ENCODE results near the gene RNU1-1. TPM values are rescaled to one million over a fixed set of nuclear protein-coding genes. Genes with fewer than 3 reads are reported as not detected.
"Not testable (repeated sequence)": the region's sequence is repeated elsewhere in the genome, so short reads cannot be mapped to it uniquely, and the experiment has no call there.

Gene RNU1-1
- total RNA-seq, 2 donors from 2014 or later = 1,591 to 3,879 TPM

DNA sequence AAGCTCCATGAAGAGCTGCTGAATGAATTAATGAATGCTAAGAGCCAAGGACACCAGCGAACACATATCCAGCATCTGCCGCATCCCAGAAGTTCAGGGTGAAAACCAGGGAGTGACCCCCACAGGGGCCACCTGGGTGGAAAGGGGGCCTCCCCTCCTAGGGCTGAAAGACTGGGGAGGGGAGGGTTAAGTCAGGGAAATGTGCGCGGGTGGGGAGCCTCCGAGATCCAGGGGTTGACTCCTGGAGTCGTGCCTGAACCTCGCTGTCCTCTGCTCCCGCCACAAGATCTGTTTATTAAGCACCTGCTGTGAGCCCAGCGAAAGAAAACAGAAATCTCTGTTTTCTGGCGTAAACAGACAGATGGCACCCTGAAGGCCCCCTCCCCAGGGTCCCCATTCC lies 16.0 kb downstream of the RNU1-1 start:
- H3K36me3 Mint-ChIP-seq; H3K9me3 Mint-ChIP-seq; H3K27ac Mint-ChIP-seq; ATAC-seq; DNase-seq (ENCODE audit: low spot score); H3K27me3 Mint-ChIP-seq: not testable (repeated sequence)
- peaks cover 15 to 17% of the 10 kb centered on the region in 2 donors for H3K4me1 Mint-ChIP-seq (ENCODE audit: low read depth in 2 of 2)
- peak overlapping the region; percentile 78 for H3K4me3 Mint-ChIP-seq

DNA sequence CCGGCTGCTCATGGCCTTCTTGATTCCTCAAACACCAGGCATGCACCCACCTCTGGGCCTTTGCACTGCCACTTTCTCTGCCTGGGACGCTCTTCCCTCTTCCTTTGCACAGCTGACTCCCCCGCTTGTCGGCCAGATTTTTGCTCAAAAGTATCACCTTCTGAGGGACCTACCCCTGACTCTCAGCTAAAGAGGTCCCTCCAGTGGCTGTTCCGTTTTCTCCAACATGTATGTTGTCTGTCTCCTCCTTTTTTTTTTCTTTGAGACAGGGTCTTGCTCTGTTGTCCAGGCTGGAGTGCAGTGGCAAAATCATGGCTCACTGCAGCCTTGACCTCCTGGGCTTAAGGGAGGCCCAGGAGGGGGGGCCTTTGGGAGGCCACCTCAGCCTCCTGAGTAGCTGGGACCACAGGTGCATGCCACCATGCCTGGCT lies 16.6 kb downstream of the RNU1-1 start:
- H3K4me1 Mint-ChIP-seq (ENCODE audit: low read depth in 2 of 2) = peaks cover 15 to 17% of the 10 kb centered on the region in 2 donors
- H3K36me3 Mint-ChIP-seq; H3K27ac Mint-ChIP-seq; DNase-seq (ENCODE audit: low spot score); H3K27me3 Mint-ChIP-seq; H3K9me3 Mint-ChIP-seq; ATAC-seq: not testable (repeated sequence)
- peak overlapping the region; percentile 78 for H3K4me3 Mint-ChIP-seq

DNA sequence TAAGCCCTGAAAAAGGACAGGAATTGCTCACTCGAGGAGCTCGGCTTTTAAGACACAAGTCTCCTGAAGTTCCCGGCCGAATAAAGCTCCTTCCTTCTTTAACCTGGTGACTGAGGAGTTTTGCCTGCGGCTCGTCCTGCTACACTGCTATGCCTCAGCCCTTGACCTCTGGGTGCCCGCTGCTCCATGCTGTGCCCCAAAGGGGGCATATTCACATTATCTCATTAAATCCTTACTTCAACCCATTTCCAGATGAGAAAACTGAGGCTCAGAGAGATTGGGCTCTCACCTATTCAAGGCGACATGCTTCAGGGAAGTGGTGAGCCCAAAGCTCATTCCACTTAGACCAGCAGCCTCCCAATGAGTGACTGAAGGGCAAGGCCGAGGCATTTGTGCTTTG lies 20.4 kb downstream of the RNU1-1 start:
- not testable (repeated sequence) for DNase-seq (ENCODE audit: low spot score); H3K27me3 Mint-ChIP-seq; H3K36me3 Mint-ChIP-seq; H3K4me3 Mint-ChIP-seq; ATAC-seq; H3K9me3 Mint-ChIP-seq
- H3K4me1 Mint-ChIP-seq (ENCODE audit: low read depth in 2 of 2) = peaks cover 8 to 15% of the 10 kb centered on the region in 2 donors
- H3K27ac Mint-ChIP-seq = peak overlapping the region in 1 of 2 donors; percentile 13

DNA sequence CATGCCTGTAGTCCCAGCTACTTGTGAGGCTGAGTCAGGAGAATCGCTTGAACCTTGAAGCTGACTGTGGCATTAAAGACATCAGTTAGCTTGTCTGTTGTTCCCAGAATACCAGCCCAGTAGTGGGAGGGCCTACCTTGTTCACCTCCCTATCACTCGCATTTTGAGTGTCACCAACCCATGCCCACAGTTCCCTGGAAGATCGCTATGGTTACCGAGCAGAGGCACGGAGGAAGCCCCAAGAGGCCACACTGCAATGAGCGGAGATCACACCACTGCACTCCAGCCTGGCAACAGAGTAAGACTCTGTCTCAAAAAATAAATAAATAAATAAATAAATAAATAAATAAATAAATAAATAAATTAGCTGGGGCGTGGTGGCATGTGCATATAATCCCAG lies 21.1 kb downstream of the RNU1-1 start:
- not testable (repeated sequence) for H3K4me3 Mint-ChIP-seq; H3K27ac Mint-ChIP-seq; H3K9me3 Mint-ChIP-seq; H3K36me3 Mint-ChIP-seq; DNase-seq (ENCODE audit: low spot score); ATAC-seq; H3K27me3 Mint-ChIP-seq
- peaks cover 8 to 15% of the 10 kb centered on the region in 2 donors for H3K4me1 Mint-ChIP-seq (ENCODE audit: low read depth in 2 of 2)

DNA sequence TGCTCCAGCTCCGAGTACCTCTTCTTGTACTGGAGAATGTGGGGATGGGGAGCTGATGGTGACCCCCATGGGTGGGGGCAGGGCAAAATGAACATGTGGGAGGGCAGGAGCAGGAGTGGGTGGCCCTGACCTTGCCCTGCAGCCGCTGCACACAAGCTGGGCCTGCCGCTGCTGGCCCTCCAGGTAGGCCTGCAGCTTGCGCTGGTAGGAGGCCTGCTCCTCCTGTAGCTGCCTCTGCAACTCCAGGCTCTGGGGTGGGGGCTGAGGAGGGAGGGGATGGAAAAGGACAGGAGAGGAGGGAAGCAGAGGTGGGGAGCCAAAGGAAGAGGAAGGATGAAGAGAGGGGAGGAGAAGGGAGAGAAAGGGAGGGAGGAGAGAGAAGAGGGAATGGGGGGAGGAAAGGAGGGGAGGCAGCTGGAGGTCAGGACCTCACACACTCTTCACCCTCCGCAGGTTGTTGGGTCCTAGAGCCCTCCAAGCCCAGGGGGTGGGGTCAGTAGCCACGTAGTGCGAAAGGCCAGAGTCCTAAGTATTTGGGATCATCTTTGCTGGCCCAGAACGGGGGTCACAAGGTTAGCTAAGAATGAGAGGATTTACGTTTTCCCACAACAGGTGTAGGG lies 22.9 kb downstream of the RNU1-1 start:
- no peaks in the 10 kb centered on the region for H3K9me3 Mint-ChIP-seq
- DNase-seq (ENCODE audit: low spot score) = no peak
- no peak for ATAC-seq
- no peaks in the 10 kb centered on the region for H3K36me3 Mint-ChIP-seq
- H3K4me3 Mint-ChIP-seq = no peak overlapping the region
- H3K4me1 Mint-ChIP-seq (ENCODE audit: low read depth in 2 of 2) = peaks cover 3 to 4% of the 10 kb centered on the region in 2 donors
- H3K27me3 Mint-ChIP-seq = no peaks in the 10 kb centered on the region
- no peak overlapping the region for H3K27ac Mint-ChIP-seq

DNA sequence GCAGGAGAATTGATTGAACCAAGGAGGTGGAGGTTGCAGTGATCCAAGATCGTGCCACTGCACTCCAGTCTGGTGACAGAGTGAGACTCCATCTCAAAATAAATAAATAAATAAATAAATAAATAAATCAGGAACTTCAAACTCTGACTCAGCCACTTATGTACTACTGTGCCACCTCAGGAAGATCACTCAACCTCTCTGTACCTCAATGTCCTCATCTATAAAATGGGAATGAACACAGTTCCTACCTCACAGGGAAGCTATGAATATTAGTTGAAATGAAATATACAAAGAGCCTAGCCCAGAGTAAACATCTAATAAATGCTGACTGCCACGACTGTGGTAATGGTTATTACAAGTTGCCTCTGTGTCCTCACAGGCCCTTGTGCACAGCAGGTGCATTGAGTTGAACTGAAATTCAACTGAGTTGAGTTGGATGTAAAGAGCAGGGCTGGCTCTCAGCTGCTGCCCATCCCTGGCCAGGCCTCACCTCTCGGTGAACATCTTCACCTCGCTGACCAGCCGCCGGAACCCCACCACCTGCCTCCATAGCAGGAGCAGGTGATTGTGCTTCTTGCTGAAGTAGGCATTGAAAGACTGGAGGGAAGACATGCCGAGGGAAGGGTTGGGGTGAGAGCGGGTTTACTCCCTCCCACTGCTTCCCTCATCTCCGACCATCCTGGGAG lies 24.7 kb downstream of the RNU1-1 start:
- H3K9me3 Mint-ChIP-seq; H3K4me3 Mint-ChIP-seq; H3K27me3 Mint-ChIP-seq; H3K27ac Mint-ChIP-seq; ATAC-seq; H3K36me3 Mint-ChIP-seq; DNase-seq (ENCODE audit: low spot score); H3K4me1 Mint-ChIP-seq (ENCODE audit: low read depth in 2 of 2): not testable (repeated sequence)

DNA sequence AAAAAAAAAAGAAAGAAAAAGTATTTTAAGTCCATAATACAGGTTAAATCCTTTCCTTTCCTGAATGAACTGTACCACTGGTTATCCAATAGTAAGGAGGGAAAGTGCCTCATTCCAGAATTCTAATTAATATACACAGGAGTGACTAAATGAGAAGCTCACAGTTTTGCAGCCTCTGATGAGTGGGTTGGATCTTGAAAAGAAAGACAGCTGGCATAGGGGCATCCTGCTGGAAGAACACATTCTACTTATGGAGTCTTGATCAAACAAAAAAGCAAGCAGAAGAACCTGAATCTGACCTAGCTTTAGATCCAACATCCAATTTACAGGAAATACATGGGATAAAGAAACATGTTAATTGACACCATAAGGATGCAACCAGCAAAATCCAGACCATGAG lies 27.1 kb downstream of the RNU1-1 start:
- ATAC-seq; H3K9me3 Mint-ChIP-seq; H3K27ac Mint-ChIP-seq; H3K4me1 Mint-ChIP-seq (ENCODE audit: low read depth in 2 of 2); H3K4me3 Mint-ChIP-seq; DNase-seq (ENCODE audit: low spot score); H3K36me3 Mint-ChIP-seq; H3K27me3 Mint-ChIP-seq: not testable (repeated sequence)

DNA sequence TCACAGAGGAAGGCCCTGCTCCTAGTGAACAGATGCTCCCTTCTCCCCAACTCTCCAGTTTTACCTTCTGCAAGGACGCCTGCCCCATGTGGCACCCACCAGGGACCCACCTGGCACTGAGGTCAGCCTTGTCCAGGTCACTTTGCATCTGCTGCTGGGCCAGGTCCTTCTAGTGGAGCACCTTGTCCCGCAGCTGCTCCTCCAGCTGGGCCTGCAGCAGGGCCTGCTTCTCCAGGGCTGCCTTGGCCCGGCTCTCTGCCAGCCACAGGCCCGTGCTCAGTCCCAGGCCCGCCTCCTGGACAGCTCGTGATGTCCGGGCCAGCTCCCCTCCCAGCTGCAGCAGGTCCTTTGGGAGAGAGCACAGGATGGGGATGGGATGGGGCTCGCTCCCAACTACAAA lies 27.8 kb downstream of the RNU1-1 start:
- DNase-seq (ENCODE audit: low spot score); H3K4me1 Mint-ChIP-seq (ENCODE audit: low read depth in 2 of 2); ATAC-seq; H3K27ac Mint-ChIP-seq; H3K9me3 Mint-ChIP-seq; H3K27me3 Mint-ChIP-seq; H3K36me3 Mint-ChIP-seq; H3K4me3 Mint-ChIP-seq: not testable (repeated sequence)

DNA sequence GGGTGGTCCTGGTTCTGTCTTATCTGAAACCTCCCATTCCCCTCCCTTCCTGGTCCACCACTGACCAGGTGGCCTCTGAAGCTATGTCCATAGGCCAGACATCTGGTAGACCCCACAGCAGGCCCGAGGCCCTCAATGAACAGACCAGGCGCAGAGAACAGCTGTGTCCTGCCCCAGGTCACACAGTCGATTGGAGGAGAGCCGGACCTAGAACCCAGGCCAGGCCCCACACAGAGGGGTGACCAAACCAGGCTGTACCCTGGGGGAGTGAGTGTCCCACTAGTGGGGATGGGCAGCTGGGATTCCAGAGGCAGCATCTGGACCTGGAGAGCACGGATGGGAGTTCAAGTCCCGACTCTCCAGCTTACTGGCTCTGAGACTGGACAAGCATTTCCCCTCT lies 29.2 kb downstream of the RNU1-1 start:
- Mint-ChIP-seq H3K4me3 (no peak overlapping the region), H3K27me3 (no peaks in the 10 kb centered on the region), H3K4me1 (ENCODE audit: low read depth in 2 of 2) (no peaks in the 10 kb centered on the region), H3K36me3 (no peaks in the 10 kb centered on the region), H3K27ac (no peak overlapping the region), H3K9me3 (no peaks in the 10 kb centered on the region)
- ATAC-seq = peak in 1 of 2 donors; percentile 21
- no peak for DNase-seq (ENCODE audit: low spot score)

DNA sequence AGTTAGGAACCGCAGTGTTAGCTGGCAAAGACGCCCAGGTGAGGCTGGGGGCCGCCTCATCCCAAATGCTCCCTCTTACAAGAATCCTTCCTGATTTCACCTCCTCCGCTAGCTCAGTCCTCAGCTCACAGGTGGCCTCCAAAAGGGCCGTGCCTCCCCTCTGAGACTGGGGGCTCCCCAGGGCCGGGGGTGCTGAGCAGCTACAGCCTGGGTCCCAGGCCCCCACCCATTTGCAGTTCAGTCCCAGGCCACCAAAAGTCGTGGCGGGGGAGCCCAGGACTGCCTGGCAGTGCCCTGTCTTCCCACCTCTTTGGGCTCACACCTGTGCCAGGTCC lies 29.6 kb downstream of the RNU1-1 start:
- no peak for DNase-seq (ENCODE audit: low spot score)
- no peak overlapping the region for H3K4me3 Mint-ChIP-seq
- H3K9me3 Mint-ChIP-seq = no peaks in the 10 kb centered on the region
- no peaks in the 10 kb centered on the region for H3K27me3 Mint-ChIP-seq
- H3K4me1 Mint-ChIP-seq (ENCODE audit: low read depth in 2 of 2) = no peaks in the 10 kb centered on the region
- ATAC-seq = peak in 1 of 2 donors; percentile 45
- H3K36me3 Mint-ChIP-seq = no peaks in the 10 kb centered on the region
- no peak overlapping the region for H3K27ac Mint-ChIP-seq

DNA sequence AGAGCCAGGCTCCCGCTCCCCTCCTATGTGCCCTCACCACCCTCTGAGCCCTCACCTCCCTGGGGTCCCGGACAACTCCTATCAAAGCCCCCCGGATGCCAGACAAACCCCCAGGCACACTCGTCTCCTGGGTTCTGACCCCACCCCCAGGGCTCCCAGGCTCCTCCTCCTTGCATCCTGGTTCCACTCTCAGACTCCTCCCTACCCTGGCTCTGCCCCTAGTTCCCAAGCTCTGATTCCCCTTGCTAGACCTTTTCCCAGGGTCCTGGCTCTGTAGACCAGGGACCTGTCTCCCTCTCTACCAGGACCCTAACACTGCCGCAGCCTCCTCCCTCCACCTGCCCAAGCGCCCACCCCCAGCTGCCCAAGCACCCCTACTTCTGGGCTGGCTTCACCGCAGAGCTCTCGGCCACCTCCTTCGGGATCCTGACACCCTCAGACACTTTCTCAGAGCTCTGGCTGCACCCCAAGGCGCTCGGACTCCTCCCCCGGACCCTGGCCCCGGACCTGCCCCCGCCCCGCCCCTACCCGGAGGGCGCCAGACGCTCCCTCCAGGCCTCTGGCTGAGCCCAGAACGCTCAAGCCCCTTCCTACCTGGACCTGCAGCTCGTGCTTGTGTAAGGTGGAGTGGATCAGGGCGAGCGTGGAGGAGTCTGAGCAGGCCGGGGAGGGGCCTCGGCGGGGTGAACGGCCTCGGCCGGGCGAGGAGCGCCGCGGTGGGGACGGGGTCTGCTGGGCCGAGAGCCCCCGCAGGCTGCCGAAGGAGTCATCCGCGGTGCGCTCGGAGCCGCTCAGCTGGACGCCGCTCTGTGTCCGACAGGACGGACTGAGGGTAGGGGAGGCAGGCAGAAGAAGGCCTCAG lies 30.2 kb downstream of the RNU1-1 start:
- H3K27me3 Mint-ChIP-seq; H3K4me3 Mint-ChIP-seq; H3K4me1 Mint-ChIP-seq (ENCODE audit: low read depth in 2 of 2); H3K36me3 Mint-ChIP-seq; H3K27ac Mint-ChIP-seq; H3K9me3 Mint-ChIP-seq; DNase-seq (ENCODE audit: low spot score): not testable (repeated sequence)
- ATAC-seq = peak in 1 of 2 donors; percentile 24

DNA sequence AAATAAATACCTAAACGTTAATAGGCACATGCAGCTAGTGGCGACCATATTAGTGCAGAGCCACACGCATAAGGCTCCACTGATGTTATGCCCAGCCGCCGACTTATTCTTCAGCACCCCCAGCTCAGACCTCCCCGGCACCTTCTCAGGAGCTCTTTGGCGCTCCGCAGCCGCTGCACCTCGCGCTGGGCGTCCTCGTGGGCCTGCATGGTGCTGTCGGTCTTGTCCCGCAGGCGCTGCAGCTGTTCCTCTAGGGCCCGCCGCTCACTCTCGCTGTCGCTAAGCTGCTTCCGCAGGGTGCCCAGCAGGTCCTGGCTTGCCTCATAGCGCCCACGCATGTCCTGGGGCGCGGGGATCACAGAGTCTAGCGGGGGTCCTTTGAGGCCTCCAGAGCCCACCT lies 30.9 kb downstream of the RNU1-1 start:
- H3K9me3 Mint-ChIP-seq; H3K27ac Mint-ChIP-seq; DNase-seq (ENCODE audit: low spot score); H3K27me3 Mint-ChIP-seq; H3K36me3 Mint-ChIP-seq; H3K4me3 Mint-ChIP-seq; H3K4me1 Mint-ChIP-seq (ENCODE audit: low read depth in 2 of 2): not testable (repeated sequence)
- peak in 1 of 2 donors; percentile 36 for ATAC-seq

DNA sequence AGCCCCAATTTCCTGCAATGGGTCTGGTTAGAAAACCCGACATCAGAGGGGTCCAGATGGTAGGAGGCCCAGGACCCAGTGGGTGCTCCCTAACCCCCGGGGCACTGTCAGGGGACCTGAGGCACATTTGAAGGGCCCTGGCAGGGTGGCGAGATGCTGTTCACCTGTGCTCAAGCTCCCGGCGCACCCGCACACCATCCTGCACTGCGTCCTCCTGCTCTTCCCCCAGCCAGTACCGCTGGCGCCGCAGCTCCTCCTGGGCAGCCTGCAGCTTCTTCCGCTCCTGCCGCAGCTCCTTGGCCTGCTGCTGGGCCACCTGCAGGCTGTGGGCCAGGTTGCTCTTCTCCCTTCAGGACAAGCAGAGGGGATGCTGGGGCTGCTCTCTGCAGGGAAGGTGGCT lies 36.0 kb downstream of the RNU1-1 start:
- DNase-seq (ENCODE audit: low spot score) (no peak), ATAC-seq (no peak)
- Mint-ChIP-seq H3K4me1 (ENCODE audit: low read depth in 2 of 2) (no peaks in the 10 kb centered on the region), H3K27ac (no peak overlapping the region), H3K27me3 (no peaks in the 10 kb centered on the region), H3K4me3 (no peak overlapping the region), H3K9me3 (no peaks in the 10 kb centered on the region), H3K36me3 (peaks cover 7% of the 10 kb centered on the region)
